GM21390 (cell line): ENCODE data around the gene ARMC6.

ENCODE experiments used
- ATAC-seq: cut with Tn5 transposase; IDR thresholded peaks from one replicate; pipeline ENCODE4 v1.9.1; 2021; ENCODE audit not compliant: unreplicated experiment

The ARMC6 gene

GRCh38 chr19:19054315-19054938 lies 21.0 kb downstream of the ARMC6 start:
- ATAC-seq, result no peak

DNA sequence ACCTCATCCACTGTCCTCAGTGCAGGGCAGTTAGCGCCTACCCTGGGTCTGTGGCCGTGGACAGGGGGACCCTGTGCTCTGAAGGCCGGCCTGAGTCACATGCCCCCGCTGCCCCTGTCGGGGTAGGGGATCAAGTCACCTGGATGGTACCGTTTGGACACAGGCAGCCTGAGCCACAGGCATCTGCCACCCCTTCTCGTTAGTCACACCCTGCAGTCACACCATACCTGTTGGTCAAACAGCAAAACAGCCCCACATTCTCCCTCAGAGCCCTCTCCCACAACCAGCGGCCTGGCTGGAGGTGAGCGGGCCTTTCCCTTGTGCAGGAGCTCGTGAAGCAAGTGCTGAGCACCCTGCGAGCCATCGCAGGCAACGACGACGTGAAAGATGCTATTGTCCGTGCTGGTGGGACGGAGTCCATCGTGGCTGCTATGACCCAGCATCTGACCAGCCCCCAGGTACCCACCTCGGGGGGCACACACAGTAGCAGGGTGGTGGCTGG lies 21.6 kb downstream of the ARMC6 start:
- no peak for ATAC-seq

DNA sequence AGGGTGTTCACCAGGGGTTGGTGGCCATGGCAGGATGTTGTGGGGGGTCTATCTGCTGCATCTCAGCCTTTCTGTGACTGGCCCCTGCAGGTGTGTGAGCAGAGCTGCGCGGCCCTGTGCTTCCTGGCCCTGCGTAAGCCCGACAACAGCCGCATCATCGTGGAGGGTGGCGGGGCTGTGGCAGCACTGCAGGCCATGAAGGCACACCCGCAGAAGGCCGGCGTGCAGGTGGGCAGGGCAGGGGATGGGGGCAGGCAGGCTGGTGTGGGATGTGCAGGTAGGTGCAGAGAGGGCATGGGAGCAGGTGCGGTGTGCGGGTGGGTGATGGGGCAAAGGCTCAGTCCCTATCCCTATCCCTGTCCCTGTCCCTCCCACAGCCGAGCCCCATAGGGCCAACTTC lies 22.3 kb downstream of the ARMC6 start:
- no peak for ATAC-seq

DNA sequence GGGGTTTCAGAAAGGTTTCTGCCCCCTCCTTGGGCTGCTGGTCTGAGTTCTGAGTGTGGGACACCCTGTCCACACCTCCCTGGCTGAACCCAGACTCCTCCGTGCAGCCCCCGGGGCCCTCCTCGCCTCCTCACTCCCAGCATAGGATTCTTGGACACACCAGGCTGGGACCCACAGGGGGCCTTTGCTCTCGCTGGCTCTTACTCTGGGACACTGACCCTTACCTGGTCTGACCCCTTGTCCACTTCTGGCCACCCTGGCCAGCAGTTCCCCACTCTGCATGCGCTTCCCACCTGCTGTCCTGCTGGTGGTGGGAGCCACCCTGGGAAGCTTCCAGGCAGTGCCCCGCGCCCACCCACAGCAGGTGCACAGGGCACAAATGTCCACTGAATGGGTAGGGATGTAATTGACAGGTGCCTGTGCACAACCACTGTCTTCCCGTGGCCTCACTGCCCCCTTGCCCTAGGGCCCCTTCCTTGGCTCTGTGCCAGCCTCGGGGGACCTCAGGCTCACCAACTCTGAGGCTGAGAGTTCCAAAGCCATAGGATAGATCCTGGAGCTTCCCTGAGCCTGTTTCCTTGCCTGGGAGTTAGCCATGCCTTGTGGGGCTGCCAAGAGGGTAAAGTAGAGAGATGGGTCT lies 23.4 kb downstream of the ARMC6 start:
- no peak for ATAC-seq

DNA sequence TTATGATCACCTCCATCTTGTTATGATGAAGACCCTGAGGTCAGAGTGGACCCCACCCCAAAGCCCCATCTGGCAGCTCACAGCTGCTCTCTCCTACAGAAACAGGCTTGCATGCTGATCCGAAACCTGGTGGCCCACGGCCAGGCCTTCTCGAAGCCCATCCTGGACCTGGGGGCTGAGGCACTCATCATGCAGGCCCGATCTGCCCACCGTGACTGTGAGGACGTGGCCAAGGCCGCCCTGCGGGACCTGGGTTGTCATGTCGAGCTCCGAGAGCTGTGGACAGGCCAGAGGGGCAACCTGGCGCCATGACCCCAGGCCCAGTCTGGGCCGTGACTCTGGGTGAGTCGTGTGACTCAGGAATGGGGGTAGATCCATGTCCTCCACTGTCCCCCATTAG lies 23.9 kb downstream of the ARMC6 start:
- no peak for ATAC-seq

DNA sequence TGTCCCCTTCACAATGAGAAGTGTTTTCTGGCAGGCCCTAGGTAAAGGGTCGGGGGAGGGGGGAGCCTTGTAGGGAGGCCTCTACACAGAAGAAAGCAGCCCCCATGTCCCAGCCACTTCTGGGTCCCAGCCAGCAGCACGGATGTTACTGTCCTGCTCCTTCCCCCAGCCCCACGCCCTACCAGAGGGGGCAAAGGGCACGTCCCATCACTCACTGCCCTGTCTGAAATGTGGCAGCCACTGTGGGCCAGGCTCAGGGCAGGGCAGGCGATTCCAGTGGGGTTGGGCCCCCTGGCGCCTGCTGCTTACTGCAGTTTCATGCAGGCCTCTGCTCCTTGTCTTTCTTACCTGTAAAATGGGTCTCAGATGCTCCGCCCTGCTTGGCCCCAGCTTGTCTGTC lies 24.3 kb downstream of the ARMC6 start:
- ATAC-seq, result no peak

GRCh38 chr19:19059018-19059836 lies 25.8 kb downstream of the ARMC6 start:
- no peak for ATAC-seq

- no peak for ATAC-seq
Observed at GRCh38 chr19:19059837-19060611, 26.6 kb downstream of the ARMC6 start.

DNA sequence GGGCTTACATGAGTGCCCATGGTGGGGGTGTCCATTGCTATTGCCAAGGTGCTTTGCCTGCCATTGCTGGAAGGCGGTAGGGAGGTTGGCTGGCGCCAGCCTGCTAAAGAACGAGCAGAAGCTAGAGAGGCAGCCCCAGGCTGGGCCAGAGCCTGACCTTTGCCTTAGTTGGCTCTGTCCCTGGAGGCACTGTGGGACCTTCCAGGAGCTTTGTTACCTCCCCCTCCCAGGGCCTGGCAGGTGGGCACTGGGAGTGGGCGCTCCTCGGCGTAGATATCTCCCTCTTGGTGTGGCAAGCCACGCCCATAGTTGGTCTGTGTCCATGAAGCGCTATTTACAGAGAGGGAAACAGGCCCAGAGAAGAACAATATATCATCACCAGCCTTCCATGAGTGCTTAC lies 28.1 kb downstream of the ARMC6 start:
- ATAC-seq, result no peak

DNA sequence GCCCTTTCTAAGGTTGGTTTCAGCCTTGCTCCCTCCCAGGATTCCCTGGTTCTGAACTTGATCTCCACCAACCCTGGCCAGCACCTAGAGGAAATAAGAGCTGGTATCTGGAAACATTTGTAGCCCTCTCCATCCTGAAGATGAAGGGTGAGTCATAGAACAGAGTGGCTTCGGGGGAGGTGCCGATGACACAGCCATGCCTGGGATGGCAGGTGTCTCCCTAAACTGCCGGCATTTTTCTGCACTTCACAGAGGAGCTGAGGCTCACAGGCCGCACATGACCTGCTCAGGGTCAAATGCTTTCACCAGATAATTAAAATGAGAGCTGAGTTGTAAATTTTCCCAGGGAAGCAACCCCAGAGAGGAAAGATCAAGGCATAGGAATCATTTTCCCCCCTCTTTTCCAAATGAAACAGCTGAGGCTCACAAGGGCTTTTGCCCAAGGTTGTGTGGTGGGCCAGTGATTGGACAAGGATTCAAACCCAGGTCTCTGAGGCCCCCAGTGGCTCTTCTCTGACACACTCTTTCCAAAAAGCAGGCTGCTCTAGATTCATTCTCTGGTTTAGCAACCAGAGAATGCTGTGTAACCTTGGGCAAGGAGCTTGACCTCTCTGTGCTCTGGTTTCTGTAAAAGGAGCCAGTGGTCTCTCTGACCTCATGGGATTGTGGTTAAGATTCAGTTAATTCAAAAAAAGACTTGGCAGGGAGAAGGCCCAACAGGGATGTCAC lies 29.2 kb downstream of the ARMC6 start:
- ATAC-seq, result no peak

DNA sequence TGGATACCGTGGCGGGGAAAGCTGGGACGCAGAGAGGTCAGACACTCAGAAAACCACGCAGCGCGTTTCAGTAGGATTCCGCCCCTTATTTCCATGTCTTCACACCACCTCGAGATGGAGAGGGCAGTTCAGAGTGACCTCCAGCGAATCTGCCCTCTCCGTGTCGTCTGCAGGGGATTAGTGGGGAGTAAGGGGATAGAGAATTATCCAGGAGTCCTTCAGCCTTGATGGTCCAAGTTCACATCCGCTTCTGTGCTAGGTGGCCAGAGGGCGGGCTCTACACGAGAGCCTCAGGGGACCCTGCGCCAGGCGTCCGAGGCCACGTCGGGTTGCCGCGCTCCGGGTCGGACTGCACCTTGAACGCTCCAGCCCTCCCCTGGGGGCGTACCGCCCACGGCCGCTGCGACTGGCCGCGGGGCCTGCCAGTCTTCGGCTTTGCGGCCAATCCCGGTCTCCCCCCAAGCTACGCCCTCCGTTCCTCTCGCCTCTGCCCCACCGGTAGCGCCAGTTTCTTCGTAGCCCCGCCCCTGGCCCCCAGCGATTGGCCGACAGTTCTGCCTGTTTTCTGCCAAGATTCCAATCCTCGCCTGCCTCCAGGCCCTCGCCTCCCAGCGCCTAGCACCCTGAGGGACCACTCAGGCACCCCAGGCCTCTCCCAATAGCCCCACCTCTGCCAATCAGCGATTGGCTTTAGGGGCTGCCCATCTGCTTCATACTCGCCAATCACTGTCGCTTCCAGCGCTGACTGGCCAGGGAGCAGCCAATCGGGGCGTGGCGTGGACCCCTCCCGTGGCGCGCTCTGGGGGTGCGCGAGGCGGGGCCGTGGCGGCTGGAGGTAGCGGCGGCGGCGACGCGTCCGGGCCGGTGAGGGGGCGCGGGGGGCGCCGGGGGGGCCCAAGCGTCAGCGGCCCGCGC lies 30.0 kb downstream of the ARMC6 start, which contains the start of gene SLC25A42:
Gene SLC25A42, plus strand, starts transcription at position 812 of the 915 bp plus-strand sequence. CDS start 32,131 bp downstream, outside the sequence.
- peak; percentile 92 for ATAC-seq

GRCh38 chr19:19064098-19064722 lies 30.8 kb downstream of the ARMC6 start:
- no peak for ATAC-seq

DNA sequence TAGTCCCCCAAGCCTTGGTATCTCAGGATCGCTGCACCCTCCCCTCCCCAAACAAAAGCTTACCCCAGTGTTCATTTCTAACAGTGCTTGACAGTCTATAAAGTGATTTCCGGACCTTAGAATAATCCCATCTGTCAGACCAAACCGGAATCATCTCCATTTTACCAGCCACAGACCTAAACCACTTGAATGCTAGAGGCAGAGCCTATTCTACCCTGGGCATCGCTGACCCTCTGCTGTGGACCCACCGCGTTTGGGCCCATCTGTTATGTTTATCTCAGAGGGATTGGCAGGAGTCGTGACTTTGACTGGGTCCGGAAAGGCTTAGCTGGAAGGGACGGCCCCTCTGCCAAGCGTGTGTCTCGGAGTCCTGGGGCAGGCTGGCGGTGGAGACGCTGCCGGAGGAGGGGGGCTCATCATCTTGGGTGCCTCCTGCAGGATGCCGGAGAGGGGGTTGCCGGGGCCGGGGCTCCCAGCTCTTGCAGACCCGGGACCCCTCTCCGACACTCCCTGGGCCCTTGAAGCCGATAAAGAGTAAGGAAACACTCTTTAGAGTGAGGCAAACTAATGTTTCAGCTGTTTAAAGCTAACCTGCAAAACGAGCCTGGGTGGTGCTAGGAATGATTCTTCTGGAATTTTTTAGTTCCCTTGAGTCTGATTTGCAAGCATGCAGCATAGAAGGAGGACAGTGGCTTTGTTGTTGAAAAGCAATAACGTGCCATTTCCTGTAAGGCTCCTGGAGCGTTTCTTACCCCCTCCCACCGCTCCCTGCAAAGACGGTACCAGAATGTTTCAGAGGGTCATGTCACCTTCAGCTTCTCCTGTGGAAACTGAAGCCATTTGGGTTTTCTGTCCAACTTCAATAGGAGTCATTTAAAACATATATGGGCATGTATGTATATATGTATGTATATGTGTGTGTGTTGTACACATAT lies 31.7 kb downstream of the ARMC6 start:
- ATAC-seq, result no peak

DNA sequence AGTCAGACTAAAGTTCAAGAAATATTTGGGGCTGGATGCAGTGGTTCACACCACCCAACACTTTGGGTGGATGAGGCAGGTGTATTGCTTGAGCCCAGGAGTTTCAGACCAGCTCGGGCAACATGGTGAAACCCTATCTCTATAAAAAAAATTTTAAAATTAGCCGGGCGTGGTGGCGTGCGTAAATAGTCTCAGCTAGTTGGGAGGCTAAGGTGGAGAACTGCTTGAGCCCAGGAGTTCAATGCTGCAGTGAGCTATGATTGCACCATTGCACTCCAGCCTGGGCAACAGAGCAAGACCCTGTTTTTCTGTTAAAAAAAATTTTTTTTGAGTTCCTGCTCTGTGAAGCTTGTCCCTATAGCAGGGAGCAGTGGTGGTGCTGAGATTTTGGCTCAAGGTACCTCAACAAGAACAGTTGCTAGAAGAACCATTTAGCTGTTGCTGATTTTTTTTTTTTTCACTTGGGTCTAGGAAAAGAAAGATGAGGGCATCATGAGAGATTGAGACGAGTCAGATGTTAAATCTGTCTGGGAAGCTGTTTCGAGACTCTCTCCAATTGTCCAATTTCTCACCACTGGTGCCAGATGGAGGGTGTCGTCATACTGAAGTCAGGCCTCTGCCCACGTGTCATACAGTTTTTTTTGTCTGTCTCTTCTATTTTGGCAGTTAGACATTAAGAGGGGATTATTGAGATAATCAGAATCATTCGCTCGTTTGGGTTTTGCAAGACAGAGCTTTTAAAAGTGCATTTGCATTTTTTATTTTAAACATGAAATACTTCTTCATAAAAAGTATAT lies 34.1 kb downstream of the ARMC6 start:
- ATAC-seq, result no peak

DNA sequence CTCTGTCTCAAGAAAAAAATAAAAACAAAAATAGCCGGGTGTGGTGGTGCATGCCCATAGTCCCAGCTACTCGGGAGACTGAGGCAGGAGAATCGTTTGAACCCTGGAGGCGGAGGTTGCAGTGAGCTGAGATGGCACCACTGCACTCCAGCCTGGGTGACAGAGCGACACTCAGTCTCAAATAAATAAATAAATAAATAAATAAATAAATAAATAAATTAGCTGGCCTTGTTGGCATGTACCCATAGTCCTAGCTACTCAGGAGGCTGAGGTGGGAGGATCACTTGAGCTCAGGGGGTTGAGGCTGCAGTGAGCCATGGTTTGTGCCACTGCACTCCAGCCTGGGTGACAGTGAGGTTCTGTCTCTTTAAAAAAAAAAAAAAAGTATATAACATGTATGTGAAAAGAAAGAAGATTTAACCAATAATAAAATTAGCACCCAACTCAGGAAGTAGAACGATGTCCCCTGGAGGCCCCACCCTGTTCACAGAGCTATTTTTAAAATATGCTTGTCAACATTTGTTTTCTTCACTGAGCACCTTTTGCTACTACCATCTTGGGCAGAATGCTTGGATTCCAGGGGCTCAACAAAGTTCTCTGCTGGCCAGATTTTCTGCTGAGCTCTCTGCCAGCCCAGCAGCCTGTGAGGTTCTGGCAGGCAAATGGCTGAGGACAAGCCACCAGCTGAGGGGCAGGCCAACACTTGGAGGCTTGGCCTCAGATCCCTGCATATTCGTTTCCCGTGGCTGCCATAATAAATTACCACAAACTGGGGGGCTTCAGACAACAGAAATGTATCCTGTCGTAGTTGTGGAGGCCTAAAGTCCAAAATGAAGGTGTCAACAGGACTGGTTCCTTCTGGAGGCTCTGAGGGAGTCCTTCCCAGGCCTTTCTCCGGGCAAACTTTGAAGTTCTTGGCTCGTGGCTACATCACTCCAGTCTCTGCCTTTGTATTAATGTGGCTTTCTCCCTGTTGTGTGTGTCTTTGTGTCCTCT lies 35.6 kb downstream of the ARMC6 start:
- no peak for ATAC-seq

DNA sequence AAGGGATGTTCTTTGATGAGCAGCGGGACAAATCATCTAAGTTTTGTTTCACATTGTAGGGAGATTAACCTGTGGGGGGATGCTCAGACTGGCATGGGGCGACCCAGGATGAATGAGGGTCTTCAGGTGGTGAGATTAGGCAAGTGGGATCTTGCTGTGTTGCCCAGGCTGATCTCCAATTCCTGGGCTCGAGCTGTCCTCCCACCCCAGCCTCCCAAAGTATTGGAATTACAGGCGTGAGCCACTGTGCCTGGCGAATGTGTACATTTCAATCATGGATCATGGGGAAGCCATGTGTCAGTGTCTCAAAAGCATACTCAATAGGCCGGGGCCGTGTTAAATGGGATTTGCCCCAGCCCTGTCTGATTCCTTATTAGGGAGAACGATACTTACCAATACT lies 38.5 kb downstream of the ARMC6 start:
- no peak for ATAC-seq
